Measurements from ENCODE around the gene RTL9. TPM values are rescaled to one million over a fixed set of nuclear protein-coding genes. Genes with fewer than 3 reads are reported as not detected.

RTL9 gene
- total RNA-seq, 1 donor from 2014 or later = 0.39 TPM

DNA sequence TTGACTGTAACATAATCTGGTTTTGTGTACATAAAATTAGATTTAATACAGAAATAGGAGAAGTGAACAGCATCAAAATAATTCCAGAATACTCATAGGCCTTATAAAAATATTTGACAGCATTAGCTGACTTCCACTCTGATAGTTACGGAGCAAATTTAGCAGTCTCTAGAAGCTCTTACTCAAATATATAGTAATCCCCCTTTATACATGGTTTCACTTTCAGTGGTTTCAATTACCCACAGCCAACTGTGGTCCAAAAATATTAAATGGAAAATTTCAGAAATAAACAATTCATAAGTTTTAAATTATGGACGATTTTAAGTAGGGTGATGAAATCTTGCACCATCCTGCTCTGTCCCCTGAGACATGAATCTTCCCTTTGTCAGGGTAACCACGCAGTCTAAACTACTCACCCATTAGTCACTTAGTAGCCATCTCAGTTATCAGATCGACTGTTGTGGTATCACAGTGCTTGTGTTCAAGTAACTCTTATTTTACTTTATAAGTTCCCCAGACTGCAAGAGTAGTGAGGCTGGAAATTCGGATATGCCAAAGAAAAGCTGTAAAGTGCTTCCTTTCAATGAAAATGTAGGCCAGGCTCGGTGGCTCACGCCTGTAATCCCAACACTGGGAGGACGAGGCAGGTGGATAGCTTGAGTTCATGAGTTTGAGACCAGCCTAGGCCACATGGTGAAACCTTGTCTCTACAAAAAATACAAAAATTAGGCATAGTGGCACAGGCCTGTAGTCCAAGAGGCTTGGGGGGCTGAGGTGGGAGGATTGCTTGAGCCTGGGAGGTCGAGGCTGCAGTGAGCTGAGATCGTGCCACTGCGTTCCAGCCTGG, 17.2 kb upstream of the RTL9 start:
- DNase-seq = no peak

DNA sequence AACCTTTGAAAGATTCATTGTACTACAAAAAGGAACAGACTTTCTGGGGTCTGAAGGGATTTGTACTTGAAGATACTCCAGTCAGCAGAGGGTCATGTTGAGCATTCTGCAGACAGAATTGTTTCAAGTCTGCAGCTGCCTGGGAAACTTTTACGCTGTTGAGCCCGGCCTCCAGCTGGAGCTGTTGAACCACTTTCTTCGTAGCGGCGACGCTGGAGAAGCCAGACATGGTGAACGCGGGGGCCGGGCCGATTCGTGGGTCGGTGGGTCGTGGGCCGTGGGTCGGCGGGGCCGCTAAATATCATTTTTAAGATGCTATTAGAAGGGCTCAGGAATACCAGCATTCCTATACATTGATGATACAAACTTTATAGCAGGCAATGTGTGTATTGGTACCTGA, 12.0 kb upstream of the RTL9 start:
- DNase-seq = no peak

DNA sequence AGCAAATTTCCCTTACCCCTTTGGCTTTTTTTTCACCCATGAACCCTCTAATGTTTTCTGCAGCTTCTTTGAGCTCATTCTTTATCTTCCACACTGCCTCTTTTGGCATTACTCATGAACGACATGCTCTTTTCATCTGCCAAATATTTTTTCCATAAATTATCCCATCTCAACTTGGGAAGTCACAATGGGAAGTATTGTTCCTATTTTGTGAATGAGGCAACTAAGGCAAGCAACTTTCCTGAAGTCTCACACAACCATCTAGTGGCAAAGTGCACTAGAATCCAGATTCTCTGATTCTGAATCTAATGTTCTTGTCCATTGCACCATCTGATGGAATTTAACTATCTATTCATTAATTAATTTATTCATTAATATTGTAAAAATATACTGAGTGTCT, 625 bp downstream of the RTL9 start:
- DNase-seq = peak; percentile 28

DNA sequence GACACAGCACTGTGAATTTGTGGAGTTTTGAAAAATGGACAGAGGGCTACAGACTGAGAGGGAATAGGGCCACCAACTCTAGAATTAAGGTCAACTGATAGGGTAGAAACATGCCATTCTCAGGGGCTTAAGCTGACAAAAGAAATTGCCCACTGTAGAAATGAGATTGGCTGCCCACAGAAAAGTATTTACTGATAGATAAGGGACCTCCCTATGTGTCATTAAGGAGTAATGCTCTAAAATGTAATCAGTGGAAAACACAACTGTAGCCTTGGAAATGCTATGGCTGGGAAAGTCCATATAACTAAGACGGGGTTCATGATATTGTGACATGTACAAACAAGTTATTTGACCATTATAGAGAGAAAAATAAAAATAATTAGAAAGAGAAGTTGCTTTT, 4.6 kb downstream of the RTL9 start:
- DNase-seq = no peak

DNA sequence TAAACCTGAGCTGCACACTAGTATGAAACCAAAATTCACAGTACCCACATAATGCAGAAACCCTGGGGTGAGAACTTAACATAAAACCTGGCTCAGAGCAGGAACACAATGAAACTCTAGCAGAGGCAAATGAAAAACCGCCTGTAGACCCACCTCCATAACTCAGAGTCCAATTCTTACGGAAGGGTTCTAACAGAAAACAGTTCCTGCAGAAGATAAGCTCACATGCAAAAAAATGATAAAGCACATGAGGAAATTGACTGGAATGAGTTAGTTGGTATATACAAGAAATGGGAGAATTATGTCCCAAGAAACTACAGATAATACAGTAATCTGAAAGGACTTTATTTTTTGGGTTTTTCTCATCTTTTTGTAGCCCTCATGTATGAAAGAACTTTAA, 14.7 kb downstream of the RTL9 start:
- no peak for DNase-seq

DNA sequence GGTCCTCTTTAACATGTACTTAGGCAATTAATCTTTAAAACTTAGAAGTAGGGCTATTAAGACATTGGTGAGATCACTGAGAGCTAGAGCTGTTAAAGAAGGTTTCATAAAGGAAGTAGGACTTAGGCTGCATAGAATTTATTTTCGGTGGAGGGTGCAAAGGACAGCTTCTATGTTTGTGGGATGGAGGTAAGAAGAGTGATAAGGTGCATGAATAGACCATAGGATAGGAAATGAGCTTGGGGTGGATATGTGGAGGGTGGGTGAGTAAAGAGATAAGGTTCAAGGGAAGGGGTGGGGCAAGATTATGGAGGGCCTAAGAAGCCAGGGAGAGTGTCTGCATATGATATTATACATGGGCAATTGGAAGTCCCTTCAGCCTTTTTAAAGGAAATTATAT, 15.9 kb downstream of the RTL9 start:
- no peak for DNase-seq

DNA sequence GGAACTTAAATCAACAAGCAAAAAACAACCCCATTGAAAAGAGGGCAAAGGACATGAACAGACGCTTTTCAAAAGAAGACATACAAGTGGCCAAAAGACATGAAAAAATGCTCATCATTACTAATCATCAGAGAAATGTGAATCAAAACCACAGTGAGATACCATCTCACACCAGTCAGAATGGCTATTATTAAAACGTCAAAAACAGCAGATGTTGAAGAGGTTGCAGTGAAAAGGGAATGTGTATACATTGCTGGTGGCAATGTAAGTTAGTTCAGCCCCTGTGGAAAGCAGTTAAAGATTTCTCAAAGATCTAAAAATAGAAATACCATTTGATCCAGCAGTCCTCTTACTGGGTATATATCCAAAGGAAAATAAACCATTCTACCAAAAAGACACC, 22.6 kb downstream of the RTL9 start:
- DNase-seq = no peak

DNA sequence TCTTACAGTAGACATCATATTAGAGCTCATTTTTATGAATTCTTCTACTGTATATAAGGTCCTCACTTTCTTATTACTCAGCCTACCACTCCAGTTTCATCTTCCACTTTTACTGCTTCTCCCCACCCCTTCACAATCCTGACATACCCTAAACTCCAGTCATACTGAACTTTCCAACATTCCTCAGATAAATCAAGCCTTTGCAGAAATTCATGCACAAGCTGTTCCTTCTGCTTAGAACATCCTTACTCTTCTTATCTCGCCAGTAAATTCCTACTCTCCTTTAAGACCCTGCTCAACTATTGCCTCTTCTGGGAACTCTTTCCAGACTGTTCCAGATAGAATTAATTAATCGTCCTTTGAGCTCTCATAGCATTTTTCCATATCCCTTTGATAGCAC, 24.8 kb downstream of the RTL9 start:
- DNase-seq = no peak

DNA sequence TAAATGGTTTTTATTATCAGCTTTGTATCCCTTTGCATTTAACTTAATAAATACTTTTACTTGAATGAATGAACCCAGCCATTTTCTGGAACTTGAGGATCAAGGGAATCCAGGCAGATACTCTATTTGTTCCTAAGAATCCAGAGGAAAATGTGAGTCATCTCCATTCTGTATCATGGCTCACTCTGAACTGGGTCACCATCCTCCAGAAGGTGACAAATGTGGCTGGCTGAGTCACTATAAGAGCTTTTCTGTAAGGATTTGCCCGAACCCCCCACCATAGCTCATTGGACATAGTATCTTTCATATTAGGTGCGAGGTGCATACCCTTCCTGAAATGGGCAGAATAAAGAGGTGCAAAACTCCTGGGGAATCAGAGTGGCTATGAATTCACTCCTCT, 25.8 kb downstream of the RTL9 start:
- DNase-seq = no peak

DNA sequence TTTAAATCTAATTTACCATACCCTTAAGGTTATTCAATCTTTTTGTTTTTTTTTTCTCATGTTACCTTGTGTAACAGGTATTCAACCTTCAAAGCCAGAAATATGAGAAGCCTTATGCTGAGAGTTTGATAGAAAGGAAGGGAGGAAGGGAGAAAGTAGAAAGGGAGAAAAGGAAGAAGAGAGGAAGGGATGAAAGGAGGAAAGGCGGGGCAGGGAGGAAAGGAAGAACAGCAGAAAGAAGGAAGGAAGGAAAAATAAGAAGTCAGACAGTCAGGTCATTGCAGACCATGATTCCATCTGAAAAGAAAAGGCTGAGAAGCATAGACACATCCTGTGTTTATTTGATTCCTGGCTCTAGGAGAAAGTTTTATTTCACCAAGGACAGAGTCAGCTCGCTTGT, 30.9 kb downstream of the RTL9 start:
- no peak for DNase-seq

DNA sequence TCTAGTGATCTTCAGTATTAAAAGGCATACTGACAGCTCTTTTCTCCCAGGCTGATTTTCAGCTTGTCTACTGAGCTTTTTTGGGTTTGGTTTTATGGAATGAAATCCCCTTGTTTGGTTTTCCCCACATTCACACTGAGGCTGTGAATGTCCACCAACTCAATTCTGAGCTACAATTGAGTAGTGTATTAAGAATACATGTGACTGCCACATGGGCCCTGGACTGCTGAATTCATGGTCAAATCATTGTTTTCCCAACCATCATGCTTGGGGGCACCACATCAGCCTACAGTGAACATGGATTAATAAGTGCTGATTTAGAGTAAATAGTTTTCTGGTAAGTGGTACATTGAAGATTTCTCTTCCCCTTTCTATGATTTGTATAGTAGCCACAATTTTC, 32.4 kb downstream of the RTL9 start:
- DNase-seq = no peak

DNA sequence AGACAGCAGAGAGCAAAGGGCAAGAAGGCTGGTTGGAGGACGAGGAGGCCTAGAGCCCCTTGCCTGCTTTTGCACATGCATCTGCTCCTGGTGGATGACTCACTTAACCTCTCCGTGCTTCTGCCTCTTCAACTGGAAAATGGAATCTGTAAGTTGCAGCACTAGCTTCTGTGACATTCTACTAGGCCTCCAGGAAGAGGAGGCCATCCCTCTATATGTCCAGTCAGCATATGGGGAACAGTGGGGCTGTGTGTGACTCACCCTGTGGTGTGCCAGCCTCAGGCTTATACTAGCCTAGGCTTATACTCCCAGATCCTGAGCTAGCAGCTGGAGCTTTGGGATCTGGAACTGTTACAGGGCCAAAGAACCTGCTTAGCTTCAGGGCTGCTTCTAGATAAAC, 36.0 kb downstream of the RTL9 start:
- no peak for DNase-seq

DNA sequence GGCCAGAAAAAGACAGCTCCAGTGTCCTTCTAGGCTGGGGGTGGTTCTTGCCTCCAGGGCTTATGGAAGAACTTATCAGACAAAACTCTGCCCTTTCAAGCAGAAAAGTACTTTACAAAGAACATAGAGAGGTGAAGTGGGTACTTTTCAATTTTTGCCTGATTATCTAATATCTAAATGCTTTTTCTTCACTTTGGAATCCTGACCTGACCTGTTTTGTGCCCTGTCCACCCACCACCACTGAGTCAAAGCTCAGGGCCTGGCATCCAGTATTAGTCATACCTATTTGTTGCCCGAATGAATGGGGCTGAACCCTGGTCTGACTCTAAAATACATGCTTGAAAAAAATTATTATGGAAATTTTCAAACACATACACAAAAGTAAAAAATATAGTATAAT, 37.2 kb downstream of the RTL9 start:
- DNase-seq = no peak

DNA sequence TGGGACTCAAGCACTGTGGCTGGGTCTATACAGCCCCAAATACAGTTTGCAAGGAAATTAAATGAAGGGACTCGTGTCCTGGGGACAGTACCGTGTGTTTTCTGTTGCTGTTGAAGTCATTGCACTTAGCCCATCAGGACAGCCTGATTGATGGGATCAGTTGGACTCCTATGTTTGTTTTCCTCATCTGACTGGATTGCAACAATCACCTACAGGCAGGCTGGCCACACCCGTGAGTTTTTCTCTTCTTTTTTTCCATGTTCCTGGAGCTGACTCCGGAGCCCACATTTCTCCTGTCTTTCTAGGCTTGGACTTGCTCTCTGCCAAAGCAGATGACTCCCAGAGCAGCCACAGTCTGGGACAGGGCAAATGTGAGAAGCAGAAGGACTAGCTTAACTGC, 38.1 kb downstream of the RTL9 start:
- no peak for DNase-seq

DNA sequence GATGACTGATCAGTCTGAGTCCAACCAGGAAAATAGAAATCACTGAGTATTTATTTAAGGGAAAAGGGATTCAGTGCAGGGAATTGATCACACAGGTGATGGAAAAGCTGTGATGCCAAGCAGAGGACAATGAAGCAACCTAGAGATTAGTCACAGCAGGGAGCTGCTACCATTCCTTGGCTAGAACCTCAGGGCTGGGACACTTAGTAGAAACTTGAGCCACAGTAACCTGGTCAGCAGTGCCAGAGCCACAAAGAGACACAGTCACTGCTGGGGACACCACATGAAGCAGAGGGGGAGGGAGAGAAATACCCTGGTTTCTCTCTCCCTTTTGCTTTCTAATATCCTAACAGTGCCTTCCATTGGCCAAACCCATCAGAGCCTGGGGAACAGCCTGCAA, 38.7 kb downstream of the RTL9 start:
- no peak for DNase-seq

DNA sequence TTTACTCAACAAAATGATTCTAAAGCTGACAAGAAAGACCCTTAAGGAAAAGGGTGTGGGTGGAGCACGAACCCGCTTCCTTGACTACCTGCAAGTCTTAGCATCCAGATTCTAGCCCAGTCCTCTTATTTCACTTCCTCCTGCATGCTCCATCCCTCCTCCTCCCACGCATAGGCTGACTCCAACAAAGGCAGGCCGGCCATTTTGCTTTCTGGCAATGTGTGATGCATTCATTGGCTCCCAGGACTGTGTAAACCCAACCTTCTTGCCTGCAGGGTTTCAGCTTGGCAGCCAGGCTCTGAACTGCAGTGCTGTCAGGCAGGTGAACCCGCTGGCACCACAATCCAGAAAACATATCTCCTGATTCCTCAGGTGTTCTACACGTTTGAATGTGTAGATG, 39.3 kb downstream of the RTL9 start:
- no peak for DNase-seq

DNA sequence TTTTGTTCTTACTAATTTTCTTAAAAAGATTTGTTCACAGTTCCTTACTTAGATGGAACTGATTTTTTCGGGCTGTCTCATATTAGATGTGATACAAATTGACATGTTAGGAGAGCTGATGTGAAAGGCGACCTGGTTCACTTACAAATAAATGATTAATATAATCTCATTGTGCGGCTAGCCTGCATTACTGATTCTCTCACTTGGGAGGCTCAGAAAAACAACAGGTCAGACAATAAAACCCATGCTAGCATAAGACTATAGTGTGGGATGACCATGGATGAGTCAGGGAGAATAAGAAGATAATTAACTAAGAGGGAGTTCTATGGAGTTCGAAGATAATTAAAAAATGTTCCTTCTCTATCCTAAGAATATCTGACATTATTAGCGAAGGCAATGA, 40.8 kb downstream of the RTL9 start:
- DNase-seq = no peak

DNA sequence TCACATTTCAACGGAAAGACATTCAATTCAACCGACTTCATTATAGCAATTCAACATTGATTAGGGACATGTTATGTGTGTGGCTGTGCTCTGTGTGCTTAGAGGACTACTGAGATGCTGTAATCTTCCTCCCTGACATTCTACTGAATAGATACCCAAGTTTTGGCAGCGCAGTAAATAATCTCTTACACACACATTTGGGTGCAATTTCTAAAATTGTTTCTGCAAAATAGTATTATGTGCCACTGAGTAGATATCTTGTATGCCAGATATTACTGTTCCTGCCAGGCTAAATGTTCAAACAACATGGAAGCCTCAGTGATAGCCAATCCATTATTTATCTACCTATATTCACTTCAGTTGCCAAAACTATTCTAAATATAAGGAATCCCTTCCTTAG, 41.3 kb downstream of the RTL9 start:
- no peak for DNase-seq

DNA sequence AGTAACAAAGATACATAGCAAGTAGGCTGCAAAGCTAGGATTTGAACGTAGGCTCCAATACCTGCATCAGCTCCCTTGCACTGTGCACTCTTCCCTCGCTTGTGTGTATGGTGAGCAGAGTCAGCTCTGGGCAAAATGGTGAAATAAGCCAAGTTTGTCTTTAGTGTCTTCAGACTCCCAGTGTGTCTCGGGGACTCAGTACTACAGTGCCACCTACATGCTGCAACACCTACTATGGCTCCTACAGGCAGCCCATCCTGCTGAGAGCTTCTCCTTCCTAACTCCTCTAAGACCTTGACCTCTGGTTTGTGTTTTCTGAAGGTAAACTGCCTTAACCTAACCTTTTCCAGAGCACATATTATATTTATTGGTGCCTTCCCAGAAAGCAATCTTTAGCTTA, 42.5 kb downstream of the RTL9 start:
- DNase-seq = no peak

DNA sequence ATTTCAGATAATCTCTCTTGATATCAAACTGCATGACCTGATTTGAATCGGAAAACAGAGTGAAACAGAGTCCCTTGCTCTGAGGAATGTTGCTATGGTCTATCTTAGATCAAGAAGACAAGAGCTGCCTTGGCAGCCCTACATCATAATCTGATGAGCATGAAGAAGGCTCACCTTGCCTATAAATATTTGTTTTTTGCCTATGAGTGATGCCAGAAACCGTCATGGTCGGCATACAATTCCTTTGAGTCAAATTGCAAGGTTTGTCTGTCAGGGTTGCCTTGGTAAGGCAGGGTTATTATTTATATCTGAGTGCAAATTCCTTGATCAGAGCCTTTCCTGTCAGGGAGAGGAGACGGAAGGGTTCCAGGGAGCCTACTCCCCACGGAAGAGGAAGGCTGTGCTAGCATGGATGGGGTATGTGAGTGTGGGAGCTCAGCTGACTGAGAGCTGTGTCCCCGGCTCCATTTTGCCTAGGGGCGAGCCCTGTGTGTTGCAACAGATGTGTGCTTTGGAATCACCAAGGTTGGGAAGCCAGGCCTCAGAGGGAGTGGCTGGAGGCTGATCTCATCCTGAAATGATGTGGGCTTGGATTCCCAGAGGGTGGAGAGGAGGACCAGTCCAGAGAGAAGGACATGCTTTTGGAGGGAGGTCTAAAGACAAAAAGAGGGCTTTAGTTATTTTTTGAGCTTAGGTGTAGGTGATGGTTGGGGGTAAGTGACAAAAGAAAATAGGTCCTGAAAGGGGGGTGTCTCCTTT, 43.6 kb downstream of the RTL9 start:
- DNase-seq = peak; percentile 14

DNA sequence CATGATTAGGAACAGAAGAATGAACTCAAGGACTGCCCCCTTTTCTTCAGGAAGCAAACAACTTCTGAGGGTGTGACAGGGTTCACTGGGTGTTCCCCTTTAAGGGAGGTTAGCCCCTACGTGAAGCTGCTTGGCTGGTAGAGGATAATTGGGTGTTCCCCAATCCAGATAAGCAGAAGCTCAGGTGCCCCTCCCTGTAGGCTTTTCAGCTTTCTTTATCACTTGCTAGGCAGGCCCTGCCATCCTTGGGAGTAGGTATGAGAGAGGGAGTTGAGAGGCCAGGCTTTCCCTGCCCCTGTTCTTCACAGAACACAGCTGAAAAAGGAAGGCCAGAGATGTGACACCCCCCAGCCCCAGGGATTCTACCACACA, 44.2 kb downstream of the RTL9 start:
- no peak for DNase-seq

DNA sequence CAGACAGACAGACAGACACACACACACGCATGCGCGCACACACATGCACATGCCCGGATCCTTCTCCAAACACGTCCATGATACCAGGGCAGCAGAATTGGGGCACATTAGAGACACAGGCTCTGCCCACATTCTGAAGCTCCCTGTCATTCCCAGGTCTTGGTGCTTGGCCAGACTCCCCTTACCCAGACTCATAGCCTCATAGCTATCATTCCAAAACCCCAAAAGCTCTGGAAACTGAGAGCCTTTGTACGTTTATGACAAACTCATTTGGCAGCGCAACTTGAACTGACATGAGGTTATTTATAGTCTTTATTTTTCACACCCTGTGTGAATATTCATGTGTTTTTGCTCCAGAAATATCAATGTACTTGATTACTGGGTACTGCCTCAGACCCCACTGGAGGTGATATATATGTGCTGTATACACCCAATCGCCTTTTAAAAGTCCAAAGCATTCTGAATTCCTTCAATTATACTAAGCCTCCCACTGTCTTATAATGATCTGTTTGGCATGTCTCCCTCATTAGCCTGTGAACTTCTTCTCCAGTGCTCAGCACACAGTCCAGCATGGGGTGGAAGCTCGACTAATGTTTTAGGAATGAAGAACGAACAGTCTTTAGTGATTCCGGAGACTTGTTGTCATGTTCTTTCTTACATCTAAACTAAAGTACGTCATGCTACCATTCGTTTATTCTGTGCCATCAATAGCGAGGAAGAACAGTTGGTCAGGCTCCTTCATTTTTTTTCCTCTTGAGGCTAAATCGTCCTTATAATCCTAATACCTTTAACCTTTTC, 45.0 kb downstream of the RTL9 start:
- no peak for DNase-seq

DNA sequence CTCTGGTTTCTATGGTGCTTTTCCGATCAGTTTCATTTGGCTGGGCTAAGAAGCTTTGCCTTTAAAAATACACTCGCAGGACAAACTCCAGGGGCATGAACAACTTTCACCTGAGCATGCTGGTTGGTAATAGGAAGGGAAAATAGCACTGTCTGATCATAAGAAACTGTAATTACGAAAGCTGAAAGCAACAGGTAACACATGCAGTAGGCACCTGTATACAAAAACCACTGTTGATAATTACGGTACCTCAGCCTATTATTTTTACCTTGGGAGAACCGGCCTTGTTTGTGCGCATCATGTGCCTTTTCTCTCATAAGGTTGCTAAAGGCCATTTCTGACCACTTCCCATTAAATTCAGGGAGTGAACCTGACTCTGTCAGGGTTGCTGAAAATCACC, 45.7 kb downstream of the RTL9 start:
- DNase-seq = no peak
